Aorta (tissue), 5 donors: Measurements from ENCODE around the gene ADAMTS20. TPM values are rescaled to one million over a fixed set of nuclear protein-coding genes. Genes with fewer than 3 reads are reported as not detected.

Experiments
- ATAC-seq: fragments of 200-7000 bp; cut with Tn5 transposase; one replicate; pipeline ENCODE4 v1.9.1; 2022; ENCODE audit warnings: moderate library complexity; ENCODE audit not compliant: low FRiP score
- DNase-seq, 2 donors: peaks; one replicate each; pipeline ENCODE4 v3.0.0-alpha.2; 2020
- H3K27ac ChIP-seq, 2 donors: one replicate each; pipeline ENCODE4 v1.5.1; 2013; ENCODE audit warnings: low read length in 2 of 2, mild to moderate bottlenecking in 2 of 2, moderate library complexity in 2 of 2, control low read depth in 1 of 2, inconsistent platforms in 1 of 2, low read depth in 1 of 2
- H3K27me3 ChIP-seq, 2 donors: one replicate each; pipeline ENCODE4 v1.6.1; 2013; ENCODE audit warnings: control low read depth in 1 of 2, low read length in 1 of 2, mild to moderate bottlenecking in 1 of 2, moderate library complexity in 1 of 2; ENCODE audit not compliant: insufficient read depth in 2 of 2, control insufficient read depth in 1 of 2
- H3K36me3 ChIP-seq, 2 donors: one replicate each; pipeline ENCODE4 v1.6.1; 2013; ENCODE audit warnings: control low read depth in 1 of 2, low read length in 1 of 2, mild to moderate bottlenecking in 1 of 2; ENCODE audit not compliant: insufficient read depth in 2 of 2, control insufficient read depth in 1 of 2
- H3K4me1 ChIP-seq, 2 donors: one replicate each; pipeline ENCODE4 v1.6.1; 2013; ENCODE audit warnings: low read length in 2 of 2, control low read depth in 1 of 2, mild to moderate bottlenecking in 1 of 2, moderate library complexity in 1 of 2; ENCODE audit not compliant: insufficient read depth in 2 of 2, control insufficient read depth in 1 of 2
- H3K4me3 ChIP-seq, 2 donors: one replicate each; pipeline ENCODE4 v1.5.1; 2013; ENCODE audit warnings: low read length in 2 of 2, control low read depth in 1 of 2, mild to moderate bottlenecking in 1 of 2
- H3K9me3 ChIP-seq: one replicate; pipeline ENCODE4 v1.6.1; 2013; ENCODE audit warnings: mild to moderate bottlenecking, low read length; ENCODE audit not compliant: control insufficient read depth
- WGBS, 2 donors: extraction: QIAGEN DNeasy Blood & Tissue Kit; methylation state at CpG; one replicate each; pipeline ENCODE4 v1.1.7; 2013; 5-methylcytosine and 5-hydroxymethylcytosine counted together
- intact Hi-C, 2 donors: fragments of 100-400 bp; cut with DNase I; formaldehyde crosslinking; loops; one replicate each; pipeline versions ENCODE4 v1.14.2 to v1.15.0; 2022
- polyA plus RNA-seq, 2 donors: library from polyadenylated mRNA; stranded (reverse); fragments of 200-250 nt; gene quantifications; one replicate each; pipeline ENCODE4 v1.2.3, GENCODE V29; 2013
- total RNA-seq, 2 donors: library from RNA; stranded (reverse); fragmentation: NEBNext Ultra II Directional; extraction: Animal tissue kit (Norgen Biotek cat#: 25700); gene quantifications; one replicate each; pipeline ENCODE4 v1.2.1, GENCODE V29; 2021
- donor health status: healthy with polysubstance abuse.
- donor health status: Bipolar disorder and iron deficiency.
- donor health status: DM: no; HTN: no; CAD: no.
- donor health status: DM: no; HTN: no; CAD: no.
- donor health status: DM: yes; HTN: yes; CAD: no.

Gene ADAMTS20
- total and polyA plus RNA-seq, 4 donors, result not detected

- H3K9me3 ChIP-seq, result no peaks in the 10 kb centered on the region
- intact Hi-C loops, result no loop called here
- no peak overlapping the region for H3K4me3 ChIP-seq
- 90% methylated on average over 4 of the region's 4 CpGs for WGBS, 2 donors
- DNase-seq (no peak), ATAC-seq (no peak)
- H3K4me1 ChIP-seq, result no peaks in the 10 kb centered on the region
- H3K36me3 ChIP-seq, result no peaks in the 10 kb centered on the region
- no peak overlapping the region for H3K27ac ChIP-seq
- H3K27me3 ChIP-seq, result no peaks in the 10 kb centered on the region
Observed at GRCh38 chr12:43318021-43318420, 234.0 kb downstream of the ADAMTS20 start.

DNA sequence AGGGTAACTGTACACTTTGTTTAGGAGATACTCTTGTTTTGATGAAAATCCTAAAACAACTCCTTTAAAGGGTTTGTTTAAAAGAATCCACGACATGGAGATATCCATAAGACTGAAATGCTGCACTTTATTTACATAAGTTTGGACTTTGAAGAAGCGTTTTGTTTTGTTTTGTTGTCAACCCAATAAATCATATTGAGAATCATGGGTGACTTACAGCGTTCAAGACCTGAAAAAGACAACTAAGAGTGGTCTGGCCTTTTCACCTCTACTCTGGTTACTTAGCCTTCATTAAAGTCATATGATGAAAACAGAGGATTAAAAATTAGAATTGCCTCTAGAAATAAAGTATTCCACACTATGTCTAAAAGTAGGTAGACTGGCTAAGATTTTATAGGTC is 234.8 kb downstream of the ADAMTS20 start:
- no peak for DNase-seq
- no peak overlapping the region for H3K4me3 ChIP-seq
- intact Hi-C loops, result no loop called here
- 46 to 66% methylated on average over 3 of the region's 3 CpGs for WGBS, 2 donors
- no peak overlapping the region for H3K27ac ChIP-seq
- no peaks in the 10 kb centered on the region for H3K4me1 ChIP-seq
- H3K9me3 ChIP-seq, result no peaks in the 10 kb centered on the region
- ATAC-seq, result no peak
- H3K27me3 ChIP-seq, result no peaks in the 10 kb centered on the region
- H3K36me3 ChIP-seq, result no peaks in the 10 kb centered on the region

GRCh38 chr12:43316520-43316919 is 235.5 kb downstream of the ADAMTS20 start:
- Histone ChIP-seq H3K27me3 (no peaks in the 10 kb centered on the region), H3K9me3 (no peaks in the 10 kb centered on the region), H3K27ac (no peak overlapping the region), H3K4me3 (no peak overlapping the region), H3K4me1 (no peaks in the 10 kb centered on the region), H3K36me3 (no peaks in the 10 kb centered on the region)
- no peak for ATAC-seq
- intact Hi-C loops, result no loop called here
- 72 to 75% methylated on average over 1 of the region's 1 CpG for WGBS, 2 donors
- no peak for DNase-seq

DNA sequence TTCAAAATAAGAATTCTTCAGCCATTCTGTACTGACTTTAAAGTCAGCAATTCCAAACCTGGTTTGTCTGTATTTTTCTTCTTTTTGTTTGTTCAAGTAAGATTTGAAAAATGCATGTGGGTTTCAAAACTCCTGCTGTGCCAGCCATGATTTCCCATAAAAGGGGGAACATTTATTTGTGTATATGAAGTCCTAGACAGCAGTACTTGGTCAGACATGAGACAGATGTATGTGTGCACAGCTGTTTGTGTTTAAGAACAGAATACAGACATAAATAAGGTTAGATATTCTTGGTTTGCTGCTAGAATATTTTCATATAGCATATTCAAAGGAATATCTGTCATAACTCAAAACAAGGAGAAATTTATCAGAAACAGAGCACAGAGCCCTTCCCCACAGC is 236.0 kb downstream of the ADAMTS20 start:
- intact Hi-C loops, result no loop called here
- no peaks in the 10 kb centered on the region for H3K9me3 ChIP-seq
- no peaks in the 10 kb centered on the region for H3K36me3 ChIP-seq
- H3K27ac ChIP-seq, result no peak overlapping the region
- H3K4me3 ChIP-seq, result no peak overlapping the region
- ATAC-seq (no peak), DNase-seq (no peak)
- no peaks in the 10 kb centered on the region for H3K4me1 ChIP-seq
- no peaks in the 10 kb centered on the region for H3K27me3 ChIP-seq

DNA sequence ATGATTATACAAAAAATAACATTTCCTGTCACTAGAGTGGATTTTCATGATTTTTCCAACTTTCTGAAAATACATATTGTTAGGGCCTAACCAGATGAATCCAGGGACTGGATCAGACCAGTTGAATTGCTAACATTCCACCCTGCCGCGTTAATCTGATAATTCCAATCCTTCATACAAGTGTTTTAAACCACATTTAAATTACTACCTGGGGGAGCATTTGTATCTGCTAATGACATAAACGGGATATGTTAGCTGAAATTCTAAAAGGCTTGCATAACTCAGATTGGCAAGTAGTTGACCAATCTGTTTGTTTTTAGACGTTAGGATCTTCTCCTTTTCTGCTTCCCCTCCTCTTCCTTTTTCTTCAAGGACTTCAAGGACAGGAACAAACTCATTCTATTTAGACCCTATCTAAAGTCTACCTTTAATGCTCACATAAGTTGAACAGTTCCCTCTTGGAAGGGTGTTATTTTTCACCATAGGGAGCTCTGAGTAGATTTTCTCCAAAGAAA is 239.0 kb downstream of the ADAMTS20 start:
- intact Hi-C loops, result no loop called here
- whole genome bisulfite sequencing, 2 donors, result 47 to 54% methylated on average over 4 of the region's 4 CpGs

GRCh38 chr12:43310596-43310995 is 241.4 kb downstream of the ADAMTS20 start:
- DNase-seq (no peak), ATAC-seq (no peak)
- Histone ChIP-seq H3K4me1 (no peaks in the 10 kb centered on the region), H3K9me3 (no peaks in the 10 kb centered on the region), H3K36me3 (no peaks in the 10 kb centered on the region), H3K4me3 (no peak overlapping the region), H3K27ac (no peak overlapping the region), H3K27me3 (no peaks in the 10 kb centered on the region)
- intact Hi-C loops, result no loop called here

More for the DNA sequence above, 239.0 kb downstream of the ADAMTS20 start:
- no peaks in the 10 kb centered on the region for H3K36me3 ChIP-seq
- no peak overlapping the region for H3K27ac ChIP-seq
- no peaks in the 10 kb centered on the region for H3K27me3 ChIP-seq
- H3K9me3 ChIP-seq, result no peaks in the 10 kb centered on the region
- ATAC-seq (no peak), DNase-seq (no peak)
- H3K4me1 ChIP-seq, result no peaks in the 10 kb centered on the region
- H3K4me3 ChIP-seq, result no peak overlapping the region

DNA sequence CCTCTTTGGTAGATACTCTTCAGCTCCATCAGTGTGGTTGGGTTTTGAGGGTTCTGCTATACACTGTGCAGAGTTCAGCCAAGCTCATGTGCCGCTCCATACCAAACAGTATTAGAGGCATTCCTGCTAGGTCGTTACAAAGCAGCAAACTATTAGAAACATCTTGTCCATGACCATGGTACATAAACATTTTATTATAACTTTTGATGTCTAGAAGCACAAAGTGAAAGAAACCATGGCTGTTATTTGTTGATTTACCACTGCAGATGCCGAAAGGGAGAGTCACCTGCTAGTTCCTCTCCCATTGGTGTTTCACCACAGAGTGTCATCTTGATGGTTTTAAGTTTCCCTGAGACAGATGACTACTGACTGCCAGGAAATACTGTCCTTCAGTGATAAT is 242.0 kb downstream of the ADAMTS20 start:
- H3K9me3 ChIP-seq, result no peaks in the 10 kb centered on the region
- no peak for DNase-seq
- intact Hi-C loops, result no loop called here
- no peaks in the 10 kb centered on the region for H3K36me3 ChIP-seq
- no peak for ATAC-seq
- no peak overlapping the region for H3K27ac ChIP-seq
- no peaks in the 10 kb centered on the region for H3K27me3 ChIP-seq
- H3K4me3 ChIP-seq, result no peak overlapping the region
- H3K4me1 ChIP-seq, result no peaks in the 10 kb centered on the region
- 89 to 94% methylated on average over 3 of the region's 3 CpGs for WGBS, 2 donors

GRCh38 chr12:43308776-43309175 is 243.2 kb downstream of the ADAMTS20 start:
- H3K36me3 ChIP-seq, result no peaks in the 10 kb centered on the region
- H3K9me3 ChIP-seq, result no peaks in the 10 kb centered on the region
- no peak overlapping the region for H3K4me3 ChIP-seq
- DNase-seq (no peak), ATAC-seq (no peak)
- intact Hi-C loops, result no loop called here
- WGBS, 2 donors, result 95 to 98% methylated on average over 3 of the region's 3 CpGs
- no peaks in the 10 kb centered on the region for H3K27me3 ChIP-seq
- no peaks in the 10 kb centered on the region for H3K4me1 ChIP-seq
- no peak overlapping the region for H3K27ac ChIP-seq

- Histone ChIP-seq H3K4me1 (no peaks in the 10 kb centered on the region), H3K27me3 (no peaks in the 10 kb centered on the region), H3K36me3 (no peaks in the 10 kb centered on the region), H3K9me3 (no peaks in the 10 kb centered on the region), H3K4me3 (no peak overlapping the region), H3K27ac (no peak overlapping the region)
- no peak for DNase-seq
- no peak for ATAC-seq
- intact Hi-C loops, result no loop called here
- 88 to 94% methylated on average over 2 of the region's 2 CpGs for WGBS, 2 donors
Observed at GRCh38 chr12:43307126-43307525, 244.9 kb downstream of the ADAMTS20 start.
